IMR-90 (cell line): ENCODE results near the gene HRH1. TPM values are rescaled to one million over a fixed set of nuclear protein-coding genes. Genes with fewer than 3 reads are reported as not detected.

ENCODE experiments used
- ATAC-seq: fragments of 200-7000 bp; cut with Tn5 transposase; 2 replicates; pipeline ENCODE4 v1.9.1; 2020; ENCODE audit warnings: low read depth, mild to moderate bottlenecking, moderate library complexity
- BruUV-seq: library from RNA; stranded (reverse); fragments of 400-500 nt; replicated peaks from 2 replicates; lab custom pipeline; 2021; lab: Mats Ljungman, UMichigan
- CTCF ChIA-PET: fragments of 300-600 bp; formaldehyde crosslinking; extraction: SDS; loops from one replicate; lab custom pipeline; 2021; ENCODE audit warnings: antibody characterized with exemption; lab: Yijun Ruan, JAX
- POLR2A ChIA-PET: fragments of 300-600 bp; sonication (Branson Sonifier 250); formaldehyde crosslinking; loops from one replicate; lab custom pipeline; 2022; ENCODE audit warnings: antibody characterized with exemption; ENCODE audit not compliant: unreplicated experiment; lab: Charles Lee
- DNase-seq: peaks from one replicate; pipeline ENCODE4 v3.0.0; 2013
- H2AFZ ChIP-seq: replicated peaks from 2 replicates; pipeline ENCODE3; 2013; ENCODE audit warnings: low read length, mild to moderate bottlenecking; ENCODE audit not compliant: poor library complexity
- H2AK5ac ChIP-seq: 2 replicates; pipeline ENCODE4 v1.6.1; 2013; ENCODE audit warnings: low read depth, low read length, inconsistent platforms
- H2AK9ac ChIP-seq: replicated peaks from 2 replicates; pipeline ENCODE3; 2013; ENCODE audit warnings: mild to moderate bottlenecking, low read depth, low read length, moderate library complexity; ENCODE audit not compliant: poor library complexity
- H2BK120ac ChIP-seq: 2 replicates; pipeline ENCODE4 v1.6.1; 2013; ENCODE audit warnings: low read depth, low read length, inconsistent platforms
- H2BK15ac ChIP-seq: 3 replicates; pipeline ENCODE4 v1.6.1; 2013; ENCODE audit warnings: low read depth, low read length, inconsistent platforms
- H2BK20ac ChIP-seq: 2 replicates; pipeline ENCODE4 v1.6.1; 2013; ENCODE audit warnings: low read depth, mild to moderate bottlenecking, inconsistent platforms, low read length, moderate library complexity
- H2BK5ac ChIP-seq: 2 replicates; pipeline ENCODE4 v1.6.1; 2013; ENCODE audit warnings: mild to moderate bottlenecking, low read depth, low read length, inconsistent platforms; ENCODE audit not compliant: poor library complexity, severe bottlenecking
- H3K14ac ChIP-seq: replicated peaks from 2 replicates; pipeline ENCODE4 v1.6.1; 2013; ENCODE audit warnings: low read depth, low read length, inconsistent platforms
- H3K18ac ChIP-seq: 2 replicates; pipeline ENCODE4 v1.6.1; 2013; ENCODE audit warnings: low read depth, low read length, control low read depth
- H3K23ac ChIP-seq: 2 replicates; pipeline ENCODE4 v1.6.1; 2013; ENCODE audit warnings: low read depth, low read length, inconsistent platforms
- H3K27ac ChIP-seq: 2 replicates; pipeline ENCODE4 v1.5.1; 2013; ENCODE audit warnings: mild to moderate bottlenecking, control low read depth, low read length; ENCODE audit not compliant: insufficient read depth
- H3K27me3 ChIP-seq: 2 replicates; pipeline ENCODE4 v1.6.1; 2013; ENCODE audit warnings: low read length; ENCODE audit not compliant: control insufficient read depth, insufficient read depth
- H3K36me3 ChIP-seq: 2 replicates; pipeline ENCODE4 v1.6.1; 2013; ENCODE audit warnings: low read length, mixed read lengths; ENCODE audit not compliant: control insufficient read depth, insufficient read depth
- H3K4ac ChIP-seq: 2 replicates; pipeline ENCODE4 v1.6.1; 2013; ENCODE audit warnings: low read depth, low read length, inconsistent platforms
- H3K4me1 ChIP-seq: 2 replicates; pipeline ENCODE4 v1.6.1; 2013; ENCODE audit warnings: low read length, mixed read lengths; ENCODE audit not compliant: control insufficient read depth, insufficient read depth
- H3K4me2 ChIP-seq: 2 replicates; pipeline ENCODE4 v1.6.1; 2013; ENCODE audit warnings: low read depth, mild to moderate bottlenecking, control low read depth, low read length, moderate library complexity
- H3K4me3 ChIP-seq: 2 replicates; pipeline ENCODE4 v1.5.1; 2013; ENCODE audit warnings: low read depth, mild to moderate bottlenecking, control low read depth, low read length, moderate library complexity; ENCODE audit not compliant: insufficient read depth
- H3K56ac ChIP-seq: 2 replicates; pipeline ENCODE4 v1.6.1; 2013; ENCODE audit warnings: low read length, inconsistent platforms; ENCODE audit not compliant: insufficient read depth; ENCODE audit errors: extremely low read depth
- H3K79me1 ChIP-seq, 2 experiments: 2 replicates each; pipeline ENCODE4 v1.6.1; 2013; ENCODE audit warnings: low read length in 2 of 2, inconsistent platforms in 1 of 2, low read depth in 1 of 2
- H3K9ac ChIP-seq: 2 replicates; pipeline ENCODE4 v1.6.1; 2013; ENCODE audit warnings: low read depth, low read length, control low read depth
- H3K9me1 ChIP-seq: 2 replicates; pipeline ENCODE4 v1.6.1; 2013; ENCODE audit warnings: low read length, inconsistent platforms; ENCODE audit not compliant: insufficient read depth
- H3K9me3 ChIP-seq: 2 replicates; pipeline ENCODE4 v1.6.1; 2013; ENCODE audit warnings: low read length; ENCODE audit not compliant: control insufficient read depth, insufficient read depth
- H4K20me1 ChIP-seq: 2 replicates; pipeline ENCODE4 v1.6.1; 2013; ENCODE audit warnings: low read length, inconsistent platforms; ENCODE audit not compliant: insufficient read depth
- H4K5ac ChIP-seq: 2 replicates; pipeline ENCODE4 v1.6.1; 2013; ENCODE audit warnings: mild to moderate bottlenecking, low read depth, low read length, control low read depth
- H4K8ac ChIP-seq, 2 experiments: 2 replicates each; pipeline ENCODE4 v1.6.1; 2013; ENCODE audit warnings: low read depth in 2 of 2, low read length in 2 of 2, control low read depth in 1 of 2, inconsistent platforms in 1 of 2
- H4K91ac ChIP-seq: 2 replicates; pipeline ENCODE4 v1.6.1; 2013; ENCODE audit warnings: low read depth, low read length, inconsistent platforms; ENCODE audit not compliant: insufficient read depth
- BHLHE40 ChIP-seq: fragments of 150-350 bp; IDR thresholded peaks from 2 replicates; pipeline ENCODE4 v1.6.1; 2016; ENCODE audit warnings: mild to moderate bottlenecking, low read depth, low read length
- CEBPB ChIP-seq: IDR thresholded peaks from 2 replicates; pipeline ENCODE4 v1.6.1; 2012; ENCODE audit warnings: low read depth, low read length, improper control_type of control experiment
- FOS ChIP-seq: fragments of 150-350 bp; IDR thresholded peaks from 2 replicates; pipeline ENCODE4 v1.6.1; 2016; ENCODE audit warnings: low read depth, low read length
- MAZ ChIP-seq: IDR thresholded peaks from 2 replicates; pipeline ENCODE4 v1.6.1; 2012; ENCODE audit warnings: low read depth, mild to moderate bottlenecking, low read length, improper control_type of control experiment, moderate library complexity, borderline replicate concordance
- MXI1 ChIP-seq: IDR thresholded peaks from 2 replicates; pipeline ENCODE4 v1.6.1; 2012; ENCODE audit warnings: low read depth, mild to moderate bottlenecking, low read length, moderate library complexity, borderline replicate concordance
- WGBS, 2 experiments: methylation state at CpG; one replicate each; pipeline versions ENCODE4 v1.1.5 to v1.1.7; 2013; ENCODE audit warnings: missing lambda C conversion rate in 2 of 2; ENCODE audit not compliant: insufficient read length in 1 of 2; ENCODE audit errors: extremely low coverage in 2 of 2; 5-methylcytosine and 5-hydroxymethylcytosine counted together
- dilution Hi-C: fragments of 300-500 bp; cut with HindIII; formaldehyde crosslinking; loops from one replicate; pipeline ENCODE4 v1.14.3; 2018; ENCODE audit warnings: low sequenced_read_pairs; ENCODE audit not compliant: unreplicated experiment
- in situ Hi-C: fragments of 300-500 bp; cut with MboI; formaldehyde crosslinking; loops from 3 replicates; pipeline ENCODE4 v1.14.3; 2019; ENCODE audit warnings: low sequenced_read_pairs, inconsistent platforms, mixed read lengths
- intact Hi-C: fragments of 100-400 bp; cut with micrococcal nuclease; formaldehyde crosslinking; loops from 2 replicates; pipeline ENCODE4 v1.10.0; 2022
- polyA plus RNA-seq, 3 experiments: library from polyadenylated mRNA; depleted of rRNA; stranded (reverse); fragments of >200 nt; gene quantifications; 2 replicates each; pipeline ENCODE4 v1.2.3, GENCODE V29; 2012; ENCODE audit warnings: low replicate concordance in 1 of 3
- total RNA-seq: library from RNA; depleted of rRNA; stranded (reverse); fragments of >200 nt; gene quantifications from 2 replicates; pipeline ENCODE4 v1.2.3, GENCODE V29; 2012

HRH1 gene
- total and polyA plus RNA-seq, 2 of the 4 experiments (the other 2 are of a cell fraction), result 7.6 to 16.1 TPM

DNA sequence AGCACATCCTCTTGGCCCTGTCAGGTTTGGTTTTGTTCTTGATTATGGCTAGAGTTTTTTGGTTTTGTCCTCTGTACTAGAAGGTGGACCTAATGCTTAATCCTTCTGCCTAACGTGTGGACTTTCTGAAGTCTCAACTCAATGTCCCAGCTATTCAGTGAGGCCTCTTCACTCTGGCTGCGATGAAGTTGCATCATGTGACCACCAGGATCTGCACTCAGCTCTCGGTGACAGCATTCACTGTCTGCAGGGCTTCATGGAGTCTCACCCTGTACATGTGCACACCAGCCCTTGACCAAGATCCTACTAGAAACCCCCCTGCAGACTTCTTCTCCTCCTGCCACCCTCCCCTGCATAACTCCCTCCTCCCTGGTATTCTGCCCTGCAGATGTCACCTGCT lies 38.7 kb upstream of the HRH1 start:
- BruUV-seq, result no TSS peak
- CTCF ChIA-PET, result interaction anchor here (0.6 kb wide), 1 partner anchor 44 kb away, joined by 3 read pairs; no protein-coding TSS in a partner anchor
- no peak overlapping the region for H4K8ac ChIP-seq

More for the DNA sequence above, 38.7 kb upstream of the HRH1 start:
- Histone ChIP-seq H3K4ac (no peak overlapping the region), H3K4me1 (peaks cover 2% of the 10 kb centered on the region; the same call in 1 of the 2 replicates), H2BK5ac (no peak overlapping the region), H3K18ac (no peak overlapping the region), H4K20me1 (no peaks in the 10 kb centered on the region), H3K4me3 (no peak overlapping the region), H3K14ac (no peak overlapping the region), H3K9me1 (no peaks in the 10 kb centered on the region), H2BK120ac (no peak overlapping the region), H2AK5ac (no peak overlapping the region), H3K9me3 (no peaks in the 10 kb centered on the region), H3K4me2 (no peak overlapping the region), H4K91ac (no peak overlapping the region), H2BK20ac (no peak overlapping the region), H2AFZ (no peak overlapping the region), H2AK9ac (no peak overlapping the region), H4K5ac (no peak overlapping the region), H3K27ac (no peak overlapping the region), H3K23ac (no peak overlapping the region), H3K36me3 (no peaks in the 10 kb centered on the region), H2BK15ac (no peak overlapping the region), H3K79me1 (no peaks in the 10 kb centered on the region), H3K56ac (no peak overlapping the region), H3K9ac (no peak overlapping the region), H3K27me3 (no peaks in the 10 kb centered on the region; the same call in none of the 2 replicates)
- intact Hi-C loops (no loop called here), in situ Hi-C loops (no loop called here), dilution Hi-C loops (no loop called here)
- POLR2A ChIA-PET, result no interaction called here
- DNase-seq (no peak), ATAC-seq (no peak)
- TF ChIP-seq CEBPB, result no peak
- TF ChIP-seq BHLHE40, result no peak
- no peak for TF ChIP-seq MXI1
- no peak for TF ChIP-seq FOS
- no peak for TF ChIP-seq MAZ
- WGBS, 2 experiments, result no CpG with 5 or more reads among the region's 3 CpGs
